SK-N-MC (cell line): Measurements from ENCODE around the gene SLC2A14.
"Not testable (repeated sequence)": the region's sequence is repeated elsewhere in the genome, so short reads cannot be mapped to it uniquely, and the experiment has no call there.

ENCODE experiments used
- EZH2 ChIP-seq: fragments of 200-600 bp; sonication (generic); IDR thresholded peaks from one replicate; pipeline ENCODE4 v1.6.1; 2017; ENCODE audit warnings: antibody characterized with exemption
- POLR2AphosphoS5 ChIP-seq: IDR thresholded peaks from 2 replicates; pipeline ENCODE4 v1.6.1; 2012; ENCODE audit warnings: mild to moderate bottlenecking, low read depth, low read length, borderline replicate concordance

GRCh38 chr12:7880952-7881735 lies 8.4 kb upstream of the SLC2A14 start:
- not testable (repeated sequence) for TF ChIP-seq POLR2AphosphoS5, EZH2
